NCI-H82 treated with DMSO at 0.1 percent for 48 hours (cell line): Measurements from ENCODE around the gene CROCC.
"Not testable (repeated sequence)": the region's sequence is repeated elsewhere in the genome, so short reads cannot be mapped to it uniquely, and the experiment has no call there.

Source experiments
- DNase-seq: peaks from one replicate; lab custom pipeline; 2025; ENCODE audit not compliant: unreplicated experiment; lab: John Stamatoyannopoulos, UW

The CROCC gene

GRCh38 chr1:16914928-16915626, 6.7 kb upstream of the CROCC start:
- DNase-seq: peak; percentile 80

GRCh38 chr1:16915627-16915973, 6.1 kb upstream of the CROCC start:
- DNase-seq: no peak

GRCh38 chr1:16916036-16916880, 5.5 kb upstream of the CROCC start:
- DNase-seq: not testable (repeated sequence)

- no peak for DNase-seq
Observed at GRCh38 chr1:16918371-16918770, 3.4 kb upstream of the CROCC start.

- DNase-seq: not testable (repeated sequence)
Observed at GRCh38 chr1:16918936-16919665, 2.6 kb upstream of the CROCC start.

GRCh38 chr1:16920951-16921350, 780 bp upstream of the CROCC start:
- DNase-seq: no peak

GRCh38 chr1:16922466-16922865, 735 bp downstream of the CROCC start:
- no peak for DNase-seq

GRCh38 chr1:16922885-16923431, 1.2 kb downstream of the CROCC start:
- DNase-seq: no peak

- no peak for DNase-seq
Observed at GRCh38 chr1:16924216-16924918, 2.6 kb downstream of the CROCC start.

- DNase-seq: no peak
Observed at GRCh38 chr1:16924919-16925477, 3.3 kb downstream of the CROCC start.

GRCh38 chr1:16925635-16926490, 4.1 kb downstream of the CROCC start:
- DNase-seq: no peak

GRCh38 chr1:16926491-16927073, 4.9 kb downstream of the CROCC start:
- DNase-seq: no peak

- DNase-seq: no peak
Observed at GRCh38 chr1:16927256-16927655, 5.5 kb downstream of the CROCC start.

GRCh38 chr1:16927711-16928485, 6.2 kb downstream of the CROCC start:
- no peak for DNase-seq

GRCh38 chr1:16929146-16930041, 7.7 kb downstream of the CROCC start:
- not testable (repeated sequence) for DNase-seq

GRCh38 chr1:16931206-16931934, 9.6 kb downstream of the CROCC start:
- DNase-seq: not testable (repeated sequence)

GRCh38 chr1:16933945-16934344, 12.2 kb downstream of the CROCC start:
- DNase-seq: not testable (repeated sequence)
